NCI-H2107 (cell line): ENCODE results near the gene RIF1.

Experiments used
- DNase-seq: peaks from one replicate; lab custom pipeline; 2025; lab: John Stamatoyannopoulos, UW

RIF1 gene

DNA sequence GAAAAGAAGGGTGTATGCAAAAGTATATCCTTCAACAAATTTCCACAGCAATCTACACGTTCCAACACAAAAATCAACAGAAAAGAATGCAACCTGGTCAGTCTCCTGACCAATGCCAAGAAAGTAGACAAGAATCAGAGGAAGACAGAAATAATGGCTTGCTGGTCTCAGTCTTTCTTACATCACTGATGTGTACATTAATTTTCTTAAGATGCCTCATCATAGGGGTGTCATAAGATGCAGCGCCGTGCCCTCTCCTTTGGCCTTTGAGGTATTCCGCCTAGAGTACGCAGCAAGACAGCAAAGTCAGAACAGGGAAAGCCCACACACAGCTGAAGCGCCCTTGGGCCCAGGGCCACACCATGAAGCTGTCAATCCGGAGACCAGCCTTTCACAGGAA lies 112.9 kb downstream of the RIF1 start:
- no peak for DNase-seq

DNA sequence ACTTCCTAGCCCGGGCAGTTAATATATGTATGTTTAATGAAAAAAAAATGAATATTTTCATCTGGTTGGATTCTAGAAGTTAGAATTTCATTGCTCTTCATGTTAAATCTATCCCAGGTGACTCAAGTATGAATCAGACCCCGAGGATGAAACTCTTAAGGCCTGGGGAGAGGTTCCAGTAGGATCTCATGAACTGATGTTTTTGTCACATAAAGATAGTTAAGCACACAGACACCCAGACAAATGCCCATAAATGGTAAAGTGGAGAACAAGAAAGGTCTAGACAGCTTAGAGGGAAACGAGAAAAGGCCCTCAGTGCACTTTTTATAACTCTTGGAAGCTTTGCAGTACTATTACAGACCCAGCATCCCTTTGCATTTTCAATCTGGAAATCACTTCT lies 114.1 kb downstream of the RIF1 start:
- DNase-seq, result no peak

DNA sequence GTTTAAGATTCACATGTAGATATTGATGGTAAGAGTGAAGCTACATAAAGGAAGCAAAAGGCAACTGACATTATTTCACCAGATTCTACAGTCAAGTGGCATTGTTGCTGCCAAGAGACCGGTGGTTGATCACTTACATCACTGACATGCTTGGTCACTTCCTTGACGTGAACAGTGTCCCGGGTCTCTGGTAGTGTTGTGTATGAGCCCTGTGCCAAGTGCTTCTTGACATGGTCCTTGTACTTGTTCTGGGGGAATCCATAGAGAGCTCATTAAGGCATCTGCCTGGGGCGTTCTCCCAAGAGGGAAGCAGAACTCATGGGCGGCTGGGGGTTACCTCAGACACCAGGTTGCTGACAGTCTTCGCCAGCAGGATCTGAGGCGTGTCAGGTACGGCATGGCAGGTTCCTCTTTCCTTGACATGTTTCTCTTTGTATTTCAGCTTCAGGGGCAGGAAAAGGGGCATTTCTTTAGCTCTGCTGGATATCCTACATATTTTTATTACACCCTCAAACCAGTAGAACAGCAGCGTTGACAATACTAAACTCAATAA lies 116.2 kb downstream of the RIF1 start:
- DNase-seq, result no peak

DNA sequence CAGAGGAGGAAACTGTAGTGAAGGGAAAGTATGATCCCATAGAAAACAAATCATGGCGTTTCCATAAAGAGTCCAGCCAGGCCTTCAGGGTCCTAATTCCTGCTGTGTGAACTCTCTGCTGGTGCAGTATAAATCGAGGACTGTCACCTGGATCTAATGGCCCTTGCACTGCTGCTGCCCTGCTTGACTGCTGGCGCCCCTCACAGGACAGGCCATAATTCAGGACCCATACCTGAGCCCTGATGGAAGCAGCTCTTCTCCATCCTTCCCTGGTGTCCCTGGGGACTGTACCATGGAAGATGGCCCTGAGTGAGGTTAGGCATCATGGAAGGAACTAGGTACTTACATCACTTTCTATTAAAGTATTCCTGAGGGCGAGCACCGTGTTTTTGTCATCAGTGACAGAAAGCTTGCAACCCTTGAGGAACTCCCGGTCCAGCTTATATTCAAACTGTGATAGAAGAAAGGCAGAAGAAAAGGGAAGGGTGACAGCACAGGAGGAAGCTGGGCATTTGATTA lies 116.9 kb downstream of the RIF1 start:
- DNase-seq, result no peak
